Small intestine (tissue), 7 donors: Measurements from ENCODE around the gene BCAT1. TPM values are rescaled to one million over a fixed set of nuclear protein-coding genes. Genes with fewer than 3 reads are reported as not detected.

Source experiments
- DNase-seq, 2 donors: peaks; one replicate each; pipeline versions ENCODE4 v3.0.0 to v3.0.0-alpha.2; 2013
- FAIRE-seq: peaks from 2 replicates; lab custom pipeline; 2012; peaks lifted over from hg19 to GRCh38; lab: Jason Lieb, UNC
- H3K27ac ChIP-seq, 3 donors: one replicate each; pipeline ENCODE4 v1.5.1; 2013; ENCODE audit warnings: low read length in 2 of 3, mild to moderate bottlenecking in 2 of 3, control low read depth in 1 of 3, inconsistent platforms in 1 of 3, low read depth in 1 of 3, moderate library complexity in 1 of 3
- H3K27me3 ChIP-seq, 3 donors: one replicate each; pipeline ENCODE4 v1.6.1; 2013; ENCODE audit warnings: low read length in 3 of 3, inconsistent platforms in 1 of 3; ENCODE audit not compliant: control insufficient read depth in 3 of 3, insufficient read depth in 3 of 3
- H3K36me3 ChIP-seq, 3 donors: one replicate each; pipeline ENCODE4 v1.6.1; 2013; ENCODE audit warnings: low read length in 3 of 3, inconsistent platforms in 1 of 3, low read depth in 1 of 3, mild to moderate bottlenecking in 1 of 3, moderate library complexity in 1 of 3; ENCODE audit not compliant: control insufficient read depth in 3 of 3, insufficient read depth in 2 of 3
- H3K4me1 ChIP-seq, 3 donors: one replicate each; pipeline ENCODE4 v1.6.1; 2013; ENCODE audit warnings: low read length in 2 of 3, inconsistent platforms in 1 of 3, low read depth in 1 of 3, mild to moderate bottlenecking in 1 of 3, moderate library complexity in 1 of 3; ENCODE audit not compliant: control insufficient read depth in 3 of 3, insufficient read depth in 2 of 3
- H3K4me3 ChIP-seq, 3 donors: one replicate each; pipeline ENCODE4 v1.5.1; 2013; ENCODE audit warnings: low read length in 3 of 3, control low read depth in 1 of 3, inconsistent platforms in 1 of 3, low read depth in 1 of 3, mild to moderate bottlenecking in 1 of 3, moderate library complexity in 1 of 3
- H3K9me3 ChIP-seq, 2 donors: one replicate each; pipeline ENCODE4 v1.6.1; 2013; ENCODE audit warnings: low read depth in 1 of 2, low read length in 1 of 2; ENCODE audit not compliant: control insufficient read depth in 2 of 2, insufficient read depth in 1 of 2
- WGBS, 3 donors: extraction: QIAGEN DNeasy Blood & Tissue Kit; methylation state at CpG; one replicate each; pipeline ENCODE4 v1.1.7; 2013; 5-methylcytosine and 5-hydroxymethylcytosine counted together
- polyA plus RNA-seq, 4 donors: library from polyadenylated mRNA; stranded (reverse) in 3 of 4; unstranded in 1 of 4; fragments of 200-250 nt in 3 of 4; fragments of 120-200 nt in 1 of 4; gene quantifications; one replicate each; pipeline versions ENCODE4 v1.2.1 to v1.2.3, GENCODE V29; 2013
- donor health status: healthy with polysubstance abuse.
- donor health status: control.
- donor health status: control.
- donor health status: Bipolar disorder and iron deficiency.
- donor health status: healthy.

The BCAT1 gene
- polyA plus RNA-seq, 4 donors: 0.22 to 5.3 (median 3.0) TPM

- Histone ChIP-seq H3K4me3 (no peak overlapping the region), H3K27ac (no peak overlapping the region), H3K27me3 (peaks cover 0 to 11% (median 1%) of the 10 kb centered on the region in 3 donors), H3K4me1 (no peaks in the 10 kb centered on the region), H3K36me3 (no peaks in the 10 kb centered on the region), H3K9me3 (no peaks in the 10 kb centered on the region)
- DNase-seq (no peak), FAIRE-seq (no peak)
- WGBS, 3 donors: 68 to 75% (median 73%) methylated on average over 6 of the region's 6 CpGs
These were observed 52.7 kb downstream of the BCAT1 start for GRCh38 chr12:24896171-24896570.

GRCh38 chr12:24895612-24896011 lies 53.3 kb downstream of the BCAT1 start:
- no peak overlapping the region for H3K27ac ChIP-seq
- no peak for FAIRE-seq

GRCh38 chr12:24894879-24895278 lies 54.0 kb downstream of the BCAT1 start:
- no peak for FAIRE-seq

More at GRCh38 chr12:24895612-24896011, 53.3 kb downstream of the BCAT1 start:
- Histone ChIP-seq H3K4me3 (no peak overlapping the region), H3K4me1 (no peaks in the 10 kb centered on the region), H3K9me3 (no peaks in the 10 kb centered on the region), H3K27me3 (peaks cover 0 to 7% (median 1%) of the 10 kb centered on the region in 3 donors), H3K36me3 (no peaks in the 10 kb centered on the region)
- no peak for DNase-seq
- WGBS, 3 donors: 53 to 80% (median 72%) methylated on average over 1 of the region's 1 CpG

GRCh38 chr12:24890048-24890803 lies 58.7 kb downstream of the BCAT1 start:
- FAIRE-seq: no peak
- Histone ChIP-seq H3K4me3 (no peak overlapping the region), H3K36me3 (no peaks in the 10 kb centered on the region), H3K27me3 (peaks cover 0 to 1% (median 0%) of the 10 kb centered on the region in 3 donors), H3K9me3 (no peaks in the 10 kb centered on the region), H3K27ac (no peak overlapping the region), H3K4me1 (no peaks in the 10 kb centered on the region)
- DNase-seq: no peak
- 90 to 93% (median 91%) methylated on average over 7 of the region's 7 CpGs for WGBS, 3 donors

More at GRCh38 chr12:24894879-24895278, 54.0 kb downstream of the BCAT1 start:
- no peak overlapping the region for H3K27ac ChIP-seq
- H3K4me3 ChIP-seq: no peak overlapping the region
- H3K4me1 ChIP-seq: no peaks in the 10 kb centered on the region
- no peaks in the 10 kb centered on the region for H3K36me3 ChIP-seq
- no peak for DNase-seq
- H3K27me3 ChIP-seq: peaks cover 0 to 3% (median 1%) of the 10 kb centered on the region in 3 donors
- no peaks in the 10 kb centered on the region for H3K9me3 ChIP-seq
- 58 to 66% (median 63%) methylated on average over 3 of the region's 3 CpGs for WGBS, 3 donors

GRCh38 chr12:24889411-24889810 lies 59.5 kb downstream of the BCAT1 start:
- H3K27me3 ChIP-seq: peaks cover 0 to 1% (median 0%) of the 10 kb centered on the region in 3 donors
- DNase-seq: no peak
- no peak for FAIRE-seq

GRCh38 chr12:24888813-24889212 lies 60.1 kb downstream of the BCAT1 start:
- H3K36me3 ChIP-seq: no peaks in the 10 kb centered on the region
- H3K27ac ChIP-seq: no peak overlapping the region
- H3K4me3 ChIP-seq: no peak overlapping the region
- FAIRE-seq (no peak), DNase-seq (no peak)
- no peaks in the 10 kb centered on the region for H3K4me1 ChIP-seq
- peaks cover 0 to 1% (median 0%) of the 10 kb centered on the region in 3 donors for H3K27me3 ChIP-seq
- WGBS, 3 donors: 51 to 78% (median 60%) methylated on average over 5 of the region's 5 CpGs
- no peaks in the 10 kb centered on the region for H3K9me3 ChIP-seq

More at GRCh38 chr12:24889411-24889810, 59.5 kb downstream of the BCAT1 start:
- no peak overlapping the region for H3K27ac ChIP-seq
- 90 to 94% (median 94%) methylated on average over 3 of the region's 3 CpGs for whole genome bisulfite sequencing, 3 donors
- H3K4me3 ChIP-seq: no peak overlapping the region
- no peaks in the 10 kb centered on the region for H3K9me3 ChIP-seq
- no peaks in the 10 kb centered on the region for H3K36me3 ChIP-seq
- H3K4me1 ChIP-seq: no peaks in the 10 kb centered on the region

GRCh38 chr12:24884911-24885310 lies 64.0 kb downstream of the BCAT1 start:
- 82 to 91% (median 85%) methylated on average over 3 of the region's 3 CpGs for WGBS, 3 donors
- H3K9me3 ChIP-seq: no peaks in the 10 kb centered on the region
- DNase-seq: no peak
- no peaks in the 10 kb centered on the region for H3K4me1 ChIP-seq
- no peak overlapping the region for H3K4me3 ChIP-seq
- peaks cover 0 to 2% (median 0%) of the 10 kb centered on the region in 3 donors for H3K36me3 ChIP-seq
- no peaks in the 10 kb centered on the region for H3K27me3 ChIP-seq
- no peak for FAIRE-seq
- no peak overlapping the region for H3K27ac ChIP-seq

GRCh38 chr12:24881724-24882371 lies 67.1 kb downstream of the BCAT1 start:
- peaks cover 0 to 2% (median 0%) of the 10 kb centered on the region in 3 donors for H3K36me3 ChIP-seq
- FAIRE-seq: no peak
- no peak overlapping the region for H3K27ac ChIP-seq
- no peaks in the 10 kb centered on the region for H3K27me3 ChIP-seq
- H3K9me3 ChIP-seq: no peaks in the 10 kb centered on the region
- 82 to 90% (median 87%) methylated on average over 4 of the region's 4 CpGs for WGBS, 3 donors
- H3K4me3 ChIP-seq: no peak overlapping the region
- no peaks in the 10 kb centered on the region for H3K4me1 ChIP-seq
- DNase-seq: no peak
